Rectal smooth muscle tissue (tissue), 1 donor: ENCODE measurements around the gene SPSB1.
"Not testable (repeated sequence)": the region's sequence is repeated elsewhere in the genome, so short reads cannot be mapped to it uniquely, and the experiment has no call there.

ENCODE experiments used
- H3K27ac ChIP-seq: one replicate; pipeline ENCODE4 v1.7.0; 2013; ENCODE audit warnings: low read depth, low read length, inconsistent platforms
- H3K27me3 ChIP-seq: one replicate; pipeline ENCODE4 v1.7.0; 2013; ENCODE audit warnings: low read length; ENCODE audit not compliant: control insufficient read depth, insufficient read depth
- H3K36me3 ChIP-seq: one replicate; pipeline ENCODE4 v1.7.0; 2013; ENCODE audit warnings: low read length; ENCODE audit not compliant: control insufficient read depth, insufficient read depth
- H3K4me1 ChIP-seq: one replicate; pipeline ENCODE4 v1.7.0; 2013; ENCODE audit warnings: low read length; ENCODE audit not compliant: control insufficient read depth, insufficient read depth
- H3K4me3 ChIP-seq: one replicate; pipeline ENCODE4 v1.7.0; 2013; ENCODE audit warnings: low read length
- H3K9ac ChIP-seq: one replicate; pipeline ENCODE4 v1.7.0; 2013; ENCODE audit warnings: low read length

The SPSB1 gene

DNA sequence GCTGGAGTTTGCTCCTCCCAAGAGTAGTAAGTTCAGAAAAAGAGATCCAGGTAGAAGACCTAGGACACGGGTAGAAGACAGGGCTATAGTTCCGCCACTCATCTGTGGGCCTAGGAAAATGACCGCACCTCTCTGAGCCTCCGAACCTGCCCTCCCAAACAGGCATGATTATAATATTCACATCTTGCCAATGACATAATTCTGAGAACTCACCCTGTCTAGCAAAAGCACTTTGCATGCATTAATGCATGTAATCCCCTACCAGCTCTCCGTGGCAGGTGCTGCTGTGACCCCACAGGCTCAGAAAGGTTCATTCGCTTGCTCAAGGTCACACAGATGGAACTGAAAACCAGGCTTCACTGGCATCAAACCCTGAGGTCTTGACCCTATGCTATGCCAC is 88.0 kb downstream of the SPSB1 start:
- Histone ChIP-seq H3K27ac (no peak overlapping the region), H3K9ac (no peak overlapping the region), H3K4me1 (peaks cover 29% of the 10 kb centered on the region)

DNA sequence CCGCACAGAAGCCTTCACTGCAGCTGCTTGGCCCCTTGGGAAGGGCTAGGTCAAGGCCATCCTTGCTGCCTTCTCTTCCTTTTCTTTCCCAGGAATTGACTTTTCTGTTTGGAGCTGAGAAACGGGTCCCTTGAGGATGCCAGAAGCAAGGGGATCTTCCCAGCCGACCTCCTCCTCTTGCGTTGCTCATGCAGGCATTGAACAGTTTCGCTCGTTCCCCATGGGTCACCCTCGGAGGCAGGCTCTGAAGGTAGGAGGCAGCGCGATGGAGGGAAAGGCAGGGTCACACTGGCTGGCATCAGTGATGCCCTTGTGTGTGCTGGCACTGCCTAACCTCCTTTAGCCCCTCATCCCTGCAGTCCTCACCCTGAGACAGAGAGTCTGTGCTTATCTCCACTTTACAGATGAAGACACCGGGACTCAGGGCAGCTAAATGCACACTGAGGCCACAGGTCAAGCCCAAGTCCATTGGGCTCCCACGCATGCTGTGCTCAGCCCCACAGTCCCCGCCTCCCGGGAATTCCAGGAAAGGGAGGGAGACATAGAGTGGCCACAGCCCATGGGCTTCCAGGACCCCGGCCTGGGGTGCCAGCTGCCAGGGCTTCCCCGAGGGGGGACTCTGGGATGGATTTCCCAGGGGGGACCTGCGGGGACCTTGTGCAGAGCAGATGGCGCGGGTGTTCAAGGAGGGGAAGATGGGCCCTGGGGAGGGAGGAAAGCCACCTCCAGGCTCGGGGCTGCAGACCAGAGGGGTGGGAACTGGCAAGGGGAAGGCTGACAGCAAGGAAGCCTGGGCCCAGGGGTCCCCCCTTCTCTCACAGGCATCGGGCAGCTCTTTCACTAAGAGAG is 90.2 kb downstream of the SPSB1 start:
- no peak overlapping the region for H3K4me3 ChIP-seq
- H3K4me1 ChIP-seq = peaks cover 12% of the 10 kb centered on the region
- no peaks in the 10 kb centered on the region for H3K36me3 ChIP-seq
- no peak overlapping the region for H3K9ac ChIP-seq
- H3K27ac ChIP-seq = no peak overlapping the region
- H3K27me3 ChIP-seq = no peaks in the 10 kb centered on the region

More for the DNA sequence above, 88.0 kb downstream of the SPSB1 start:
- H3K4me3 ChIP-seq = no peak overlapping the region
- no peaks in the 10 kb centered on the region for H3K36me3 ChIP-seq
- H3K27me3 ChIP-seq = no peaks in the 10 kb centered on the region

DNA sequence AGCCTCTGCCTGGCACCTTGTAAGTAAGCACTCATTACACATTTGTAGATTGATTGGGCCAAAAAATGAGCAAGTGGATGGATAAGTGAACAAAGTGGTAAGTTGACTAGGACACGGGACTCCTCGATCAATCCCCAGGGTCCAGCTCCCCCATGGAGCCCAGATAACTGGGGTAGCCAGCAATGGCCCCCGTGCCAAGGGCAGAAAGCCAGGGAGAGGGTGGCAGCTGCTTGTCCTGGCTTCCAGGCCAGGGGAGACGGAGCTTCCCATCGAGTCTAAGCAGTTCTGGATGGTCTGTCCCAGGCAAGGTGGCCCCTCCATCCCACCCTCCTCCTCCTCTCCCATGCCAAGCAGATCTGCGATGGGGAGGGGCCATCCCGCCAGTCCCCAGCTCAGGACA is 91.4 kb downstream of the SPSB1 start:
- no peak overlapping the region for H3K4me3 ChIP-seq
- H3K36me3 ChIP-seq = no peaks in the 10 kb centered on the region
- H3K9ac ChIP-seq = no peak overlapping the region
- H3K27me3 ChIP-seq = no peaks in the 10 kb centered on the region
- H3K27ac ChIP-seq = peak overlapping the region; percentile 58
- H3K4me1 ChIP-seq = peaks cover 22% of the 10 kb centered on the region

DNA sequence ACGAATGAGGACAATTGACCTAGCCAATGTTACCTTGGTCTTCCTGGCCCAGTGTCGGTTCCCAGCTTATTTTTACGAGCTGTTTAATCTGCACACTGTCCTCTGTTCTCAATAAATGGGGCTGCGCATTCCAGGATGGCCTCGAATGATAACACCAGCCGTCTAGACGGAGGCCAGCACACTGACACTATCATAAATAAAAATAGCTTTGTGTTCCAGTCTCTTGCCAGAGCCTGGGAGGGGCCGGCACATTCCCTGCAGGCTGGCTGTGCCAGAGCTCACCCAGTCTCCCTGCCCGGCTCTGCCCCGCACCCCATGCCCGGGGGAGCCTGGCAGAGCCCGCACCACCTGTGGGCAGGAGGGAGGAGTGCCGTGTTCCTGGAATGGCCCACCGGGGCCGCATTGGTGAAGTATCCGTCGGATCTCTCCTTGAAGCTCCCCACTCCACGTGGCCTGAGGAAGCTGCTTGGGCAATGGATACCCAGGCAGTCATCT is 92.1 kb downstream of the SPSB1 start:
- peak overlapping the region; percentile 24 for H3K4me3 ChIP-seq
- no peaks in the 10 kb centered on the region for H3K36me3 ChIP-seq
- H3K27me3 ChIP-seq = no peaks in the 10 kb centered on the region
- H3K27ac ChIP-seq = peak overlapping the region; percentile 58
- H3K9ac ChIP-seq = no peak overlapping the region
- peaks cover 22% of the 10 kb centered on the region for H3K4me1 ChIP-seq

DNA sequence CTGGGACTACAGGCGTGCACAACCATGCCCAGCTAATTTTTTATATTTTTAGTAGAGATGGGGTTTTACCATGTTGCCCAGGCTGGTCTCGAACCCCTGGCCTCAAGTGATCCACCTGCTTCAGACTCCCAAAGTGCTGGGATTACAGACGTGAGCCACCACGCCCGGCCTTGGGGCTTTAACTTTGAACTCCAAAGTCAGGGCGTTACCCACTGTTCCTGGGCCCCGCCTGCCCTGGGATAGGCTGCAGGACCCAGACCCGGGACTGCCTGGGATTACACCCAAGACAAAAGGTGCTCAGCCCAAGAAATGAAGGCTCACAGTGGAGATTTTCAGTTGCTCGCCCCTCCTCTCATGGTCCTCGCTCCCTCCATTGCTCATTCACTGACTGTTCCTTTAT is 92.7 kb downstream of the SPSB1 start:
- Histone ChIP-seq H3K4me1 (peaks cover 22% of the 10 kb centered on the region), H3K27ac (peak overlapping the region; percentile 49)
- H3K4me3 ChIP-seq, H3K9ac ChIP-seq, H3K27me3 ChIP-seq, H3K36me3 ChIP-seq: not testable (repeated sequence)

DNA sequence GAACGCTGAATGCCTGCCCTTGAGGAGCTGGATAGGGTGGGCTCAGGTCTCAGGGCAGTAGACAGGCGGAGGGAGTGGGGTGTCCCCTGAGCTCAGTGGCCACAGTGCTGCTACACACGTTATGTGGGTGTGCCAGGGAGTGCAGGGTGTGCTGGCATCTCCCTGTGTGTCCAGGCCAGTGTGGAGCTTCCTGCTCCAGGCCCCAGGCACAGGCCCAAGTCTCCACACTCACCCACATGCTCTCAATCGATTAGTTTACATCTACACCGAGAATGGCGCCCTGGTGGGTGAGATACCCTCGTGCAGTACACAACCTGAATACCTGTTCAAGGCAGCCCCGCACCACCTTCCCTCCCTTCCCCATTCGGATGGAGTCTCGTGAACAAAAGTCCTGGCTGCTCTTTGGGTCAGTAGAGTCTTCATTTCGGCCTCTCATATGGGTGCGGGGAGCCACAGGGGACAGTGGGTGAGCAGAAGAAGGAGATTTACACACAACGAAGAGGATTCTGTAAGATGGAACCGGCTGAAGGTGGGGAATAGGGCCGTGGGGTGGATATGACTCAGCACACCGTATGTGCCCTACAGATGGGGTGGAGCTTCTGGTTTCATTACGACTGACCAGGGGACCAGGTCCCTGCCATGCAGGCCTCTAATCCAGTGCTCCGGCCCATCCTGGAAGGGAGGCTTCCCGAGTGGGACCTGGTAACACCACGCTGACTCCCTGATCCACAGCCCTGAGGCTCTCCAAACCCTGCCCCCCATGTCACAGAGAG is 93.3 kb downstream of the SPSB1 start:
- Histone ChIP-seq H3K4me3 (no peak overlapping the region), H3K9ac (no peak overlapping the region), H3K27me3 (no peaks in the 10 kb centered on the region), H3K36me3 (no peaks in the 10 kb centered on the region), H3K4me1 (peaks cover 20% of the 10 kb centered on the region), H3K27ac (peak overlapping the region; percentile 22)

DNA sequence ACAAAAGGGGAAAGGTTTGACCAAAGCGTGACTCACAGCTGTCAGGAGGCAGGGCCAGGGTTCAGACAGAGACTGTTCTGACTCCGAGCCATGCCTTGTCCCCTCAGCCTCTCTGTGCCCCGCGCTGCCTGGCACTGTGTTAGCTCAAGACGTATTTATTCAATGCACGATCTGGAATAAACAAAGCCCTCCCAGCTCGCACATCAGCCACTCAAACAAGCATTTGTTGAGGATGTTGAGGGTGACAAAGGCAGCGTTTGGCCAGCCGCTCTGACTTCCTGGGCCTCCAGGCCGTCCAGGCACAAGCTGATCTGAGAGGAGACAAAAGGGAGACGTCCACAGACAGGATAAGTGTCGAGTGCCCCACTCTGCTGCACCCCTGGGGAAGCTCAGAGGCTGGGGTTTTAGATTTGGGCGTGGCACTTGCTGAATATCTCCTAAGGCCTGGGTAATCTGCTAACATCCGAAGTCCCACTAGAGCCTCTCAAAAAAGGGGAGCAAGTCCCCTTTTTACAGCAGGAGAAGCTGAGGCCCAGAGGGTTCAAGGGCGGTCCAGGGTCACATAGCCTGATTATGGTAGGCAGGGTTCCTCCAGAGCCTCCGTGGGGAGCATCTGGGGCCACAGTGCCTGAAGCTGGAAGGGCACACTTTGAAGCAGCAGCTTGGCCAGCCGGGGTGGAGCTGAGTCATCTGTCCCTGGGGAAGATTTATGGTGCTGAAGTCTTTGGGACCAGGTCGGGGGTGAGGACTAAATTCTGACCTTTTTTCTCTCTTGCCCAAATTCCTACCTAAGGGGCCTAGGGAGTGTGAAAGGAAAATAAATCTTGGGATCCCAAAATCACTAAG is 95.9 kb downstream of the SPSB1 start:
- Histone ChIP-seq H3K9ac (no peak overlapping the region), H3K4me1 (peaks cover 20% of the 10 kb centered on the region), H3K27ac (no peak overlapping the region), H3K4me3 (no peak overlapping the region), H3K27me3 (no peaks in the 10 kb centered on the region), H3K36me3 (no peaks in the 10 kb centered on the region)

DNA sequence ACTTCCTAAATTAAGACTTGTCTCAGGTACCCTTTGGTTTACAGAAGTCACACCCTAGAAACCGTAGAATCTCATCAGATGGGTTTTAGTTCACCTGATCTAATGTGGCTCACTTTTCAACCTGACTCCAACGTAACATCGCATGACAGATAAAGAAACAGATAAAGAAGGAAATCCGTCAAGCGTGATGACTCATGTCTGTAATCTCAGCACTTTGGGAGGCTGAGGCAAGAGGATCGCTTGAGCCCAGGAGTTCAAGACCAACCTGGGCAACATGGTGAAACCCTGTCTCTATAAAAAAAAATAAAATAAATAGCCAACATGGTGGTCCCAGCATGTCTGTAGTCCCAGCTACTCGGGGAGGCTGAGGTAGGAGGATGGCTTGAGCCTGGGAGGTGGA is 97.3 kb downstream of the SPSB1 start:
- H3K4me3 ChIP-seq = no peak overlapping the region
- H3K27ac ChIP-seq = no peak overlapping the region
- H3K27me3 ChIP-seq = no peaks in the 10 kb centered on the region
- no peak overlapping the region for H3K9ac ChIP-seq
- H3K4me1 ChIP-seq = peaks cover 12% of the 10 kb centered on the region
- H3K36me3 ChIP-seq = no peaks in the 10 kb centered on the region

DNA sequence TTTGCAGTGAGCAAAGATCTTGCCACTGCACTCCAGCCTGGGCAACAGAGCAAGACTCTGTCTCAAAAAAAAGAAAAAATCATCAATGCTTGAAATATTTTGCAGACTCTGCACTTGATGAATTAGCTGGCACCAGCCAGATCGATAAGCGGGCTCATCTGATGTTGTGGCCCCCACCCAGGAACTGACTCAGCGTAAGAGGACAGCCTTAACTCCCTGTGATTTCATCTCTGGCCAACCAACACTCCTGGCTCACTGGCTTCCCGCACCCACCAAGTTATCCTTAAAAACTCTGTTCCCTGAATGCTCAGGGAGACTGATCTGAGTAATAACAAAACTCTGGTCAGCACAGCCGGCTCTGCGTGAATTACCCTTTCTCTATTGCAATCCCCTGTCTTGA is 98.9 kb downstream of the SPSB1 start:
- no peak overlapping the region for H3K27ac ChIP-seq
- no peak overlapping the region for H3K9ac ChIP-seq
- H3K4me3 ChIP-seq = no peak overlapping the region
- H3K27me3 ChIP-seq = no peaks in the 10 kb centered on the region
- H3K36me3 ChIP-seq = no peaks in the 10 kb centered on the region
- H3K4me1 ChIP-seq = peaks cover 10% of the 10 kb centered on the region

DNA sequence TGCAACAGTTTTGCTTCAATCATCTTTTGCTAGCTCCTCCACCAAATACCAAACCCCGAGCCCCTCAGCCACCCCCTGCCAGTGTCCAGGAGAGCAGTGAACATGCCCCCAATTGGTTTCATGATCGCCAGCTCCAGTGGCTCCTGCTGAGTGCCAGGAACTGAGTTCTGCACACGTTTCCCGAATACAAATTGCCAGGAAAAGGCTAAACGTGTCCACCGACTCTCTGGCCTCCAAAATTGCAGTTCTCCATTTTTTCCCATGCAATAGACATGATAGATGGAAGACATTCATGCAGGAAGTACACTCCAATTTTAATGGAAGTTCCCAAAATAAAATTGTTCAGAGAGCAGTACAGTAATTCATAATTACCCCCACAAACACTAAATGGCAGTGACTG is 101.3 kb downstream of the SPSB1 start:
- H3K36me3 ChIP-seq = no peaks in the 10 kb centered on the region
- H3K9ac ChIP-seq = no peak overlapping the region
- H3K4me1 ChIP-seq = no peaks in the 10 kb centered on the region
- H3K27ac ChIP-seq = no peak overlapping the region
- H3K4me3 ChIP-seq = no peak overlapping the region
- H3K27me3 ChIP-seq = no peaks in the 10 kb centered on the region

DNA sequence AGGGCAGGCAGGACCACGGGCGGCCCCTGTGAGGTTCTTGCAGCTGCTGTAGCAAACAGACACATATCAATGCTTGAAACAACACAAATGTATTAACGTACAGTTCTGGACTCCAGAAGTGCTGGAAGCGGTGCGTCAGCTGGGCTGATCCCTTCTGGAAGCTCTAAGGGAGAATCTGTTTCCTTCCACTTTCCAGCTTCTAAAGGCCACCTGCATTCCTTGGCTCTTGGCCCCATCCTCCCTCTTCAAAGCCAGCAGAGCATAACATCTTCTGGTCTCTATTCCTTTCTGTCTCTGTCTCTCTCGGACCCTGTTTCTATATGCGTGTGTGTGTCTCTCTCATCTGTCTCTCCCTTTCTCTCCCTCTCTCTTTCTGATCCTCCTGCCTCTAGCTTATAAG is 102.3 kb downstream of the SPSB1 start:
- no peaks in the 10 kb centered on the region for H3K36me3 ChIP-seq
- no peak overlapping the region for H3K4me3 ChIP-seq
- H3K27ac ChIP-seq = no peak overlapping the region
- no peaks in the 10 kb centered on the region for H3K27me3 ChIP-seq
- no peak overlapping the region for H3K9ac ChIP-seq
- no peaks in the 10 kb centered on the region for H3K4me1 ChIP-seq

DNA sequence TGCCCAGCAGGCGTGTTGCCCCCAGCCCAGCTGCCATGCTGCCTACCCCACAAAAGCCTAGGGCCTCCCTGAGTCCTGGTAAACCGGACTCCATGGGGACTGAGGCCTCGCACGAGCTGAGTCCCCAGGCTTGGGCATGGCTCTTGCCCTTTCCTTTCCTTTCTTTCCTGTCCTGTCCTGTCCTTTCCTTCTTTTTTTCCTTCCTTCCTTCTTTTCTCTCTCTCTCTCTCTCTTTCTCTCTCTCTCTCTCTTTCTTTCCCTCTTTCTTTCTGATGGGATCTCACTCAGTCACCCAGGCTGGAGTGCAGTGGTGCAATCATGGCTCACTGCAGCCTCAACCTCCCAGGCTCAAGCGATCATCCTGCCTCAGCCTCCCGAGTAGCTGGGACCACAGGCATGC is 104.4 kb downstream of the SPSB1 start:
- Histone ChIP-seq H3K27ac (no peak overlapping the region), H3K9ac (no peak overlapping the region), H3K36me3 (no peaks in the 10 kb centered on the region), H3K27me3 (no peaks in the 10 kb centered on the region), H3K4me3 (no peak overlapping the region), H3K4me1 (no peaks in the 10 kb centered on the region)
